ENCODE data around the gene OR10H3. TPM values are rescaled to one million over a fixed set of nuclear protein-coding genes. Genes with fewer than 3 reads are reported as not detected.

OR10H3 gene
- total RNA-seq, 1 donor from 2014 or later, result not detected

GRCh38 chr19:15721268-15721667, 16.5 kb upstream of the OR10H3 start:
- TF ChIP-seq CTCF (IDR thresholded peaks at IDR 0.05), result no peak
- TF ChIP-seq EZH2 (IDR thresholded peaks at IDR 0.05), result no peak
- no peak overlapping the region for H3K27ac Mint-ChIP-seq
- Histone ChIP-seq H3K36me3 (no peaks in the 10 kb centered on the region), H3F3A (ENCODE audit: low read depth) (no peaks in the 10 kb centered on the region), H3K79me2 (ENCODE audit: low read depth) (no peaks in the 10 kb centered on the region), H3K4me1 (no peaks in the 10 kb centered on the region), H3K4me2 (no peak overlapping the region), H3K9me3 (ENCODE audit: low read depth) (peaks cover 8% of the 10 kb centered on the region), H3K27ac (no peak overlapping the region), H2AFZ (replicated peaks) (no peak overlapping the region), H4K20me1 (ENCODE audit: low read depth) (no peaks in the 10 kb centered on the region), H3K9ac (no peak overlapping the region), H3K4me3 (no peak overlapping the region), H3K27me3 (no peaks in the 10 kb centered on the region)
- H3K4me1 Mint-ChIP-seq, result no peaks in the 10 kb centered on the region
- H3K4me3 Mint-ChIP-seq, result no peak overlapping the region
- H3K36me3 Mint-ChIP-seq, result no peaks in the 10 kb centered on the region
- DNase-seq (ENCODE audit: low spot score), result no peak
- H3K27me3 Mint-ChIP-seq (ENCODE audit: insufficient read depth, low read depth), result peaks cover 6% of the 10 kb centered on the region
- H3K9me3 Mint-ChIP-seq, result peaks cover 30% of the 10 kb centered on the region

GRCh38 chr19:15722956-15723355, 14.8 kb upstream of the OR10H3 start:
- H3K79me2 ChIP-seq (ENCODE audit: low read depth), result no peaks in the 10 kb centered on the region
- H3F3A ChIP-seq (ENCODE audit: low read depth), result no peaks in the 10 kb centered on the region
- no peaks in the 10 kb centered on the region for H3K36me3 Mint-ChIP-seq
- peaks cover 4% of the 10 kb centered on the region for H3K27me3 Mint-ChIP-seq (ENCODE audit: insufficient read depth, low read depth)
- no peak overlapping the region for H3K27ac Mint-ChIP-seq
- TF ChIP-seq CTCF (IDR thresholded peaks at IDR 0.05), result no peak
- TF ChIP-seq EZH2 (IDR thresholded peaks at IDR 0.05), result no peak
- TF ChIP-seq EZH2phosphoT487 (IDR thresholded peaks at IDR 0.05), result no peak
- H3K27me3 ChIP-seq, result no peaks in the 10 kb centered on the region
- no peak overlapping the region for H3K4me2 ChIP-seq
- DNase-seq (ENCODE audit: low spot score), result no peak
- H2AFZ ChIP-seq (replicated peaks), result no peak overlapping the region
- H3K9ac ChIP-seq, result no peak overlapping the region
- no peak overlapping the region for H3K4me3 Mint-ChIP-seq
- peaks cover 35% of the 10 kb centered on the region for H3K9me3 Mint-ChIP-seq
- no peaks in the 10 kb centered on the region for H3K4me1 Mint-ChIP-seq
- H3K27ac ChIP-seq, result no peak overlapping the region
- H3K36me3 ChIP-seq, result no peaks in the 10 kb centered on the region
- no peak overlapping the region for H3K4me3 ChIP-seq
- H4K20me1 ChIP-seq (ENCODE audit: low read depth), result no peaks in the 10 kb centered on the region
- H3K9me3 ChIP-seq (ENCODE audit: low read depth), result peaks cover 8% of the 10 kb centered on the region
- no peaks in the 10 kb centered on the region for H3K4me1 ChIP-seq

- Mint-ChIP-seq H3K9me3 (peaks cover 40% of the 10 kb centered on the region), H3K27me3 (ENCODE audit: insufficient read depth, low read depth) (peaks cover 3% of the 10 kb centered on the region), H3K27ac (no peak within 1 kb of the TSS), H3K4me3 (no peak within 1 kb of the TSS), H3K4me1 (no peaks in the 10 kb centered on the region), H3K36me3 (no peaks in the 10 kb centered on the region)
- H2AFZ ChIP-seq (replicated peaks), result no peak within 1 kb of the TSS
- TF ChIP-seq EZH2 (IDR thresholded peaks at IDR 0.05) (no peak), EZH2phosphoT487 (IDR thresholded peaks at IDR 0.05) (no peak), CTCF (IDR thresholded peaks at IDR 0.05) (no peak)
- no peaks in the 10 kb centered on the region for H3F3A ChIP-seq (ENCODE audit: low read depth)
- H3K4me1 ChIP-seq, result no peaks in the 10 kb centered on the region
- no peak within 1 kb of the TSS for H3K9ac ChIP-seq
- H3K27ac ChIP-seq, result no peak within 1 kb of the TSS
- no peaks in the 10 kb centered on the region for H4K20me1 ChIP-seq (ENCODE audit: low read depth)
- H3K27me3 ChIP-seq, result no peaks in the 10 kb centered on the region
- no peaks in the 10 kb centered on the region for H3K9me3 ChIP-seq (ENCODE audit: low read depth)
- no peaks in the 10 kb centered on the region for H3K79me2 ChIP-seq (ENCODE audit: low read depth)
- no peak within 1 kb of the TSS for H3K4me3 ChIP-seq
- no peak for DNase-seq (ENCODE audit: low spot score)
- H3K36me3 ChIP-seq, result no peaks in the 10 kb centered on the region
- no peak within 1 kb of the TSS for H3K4me2 ChIP-seq
These were observed 10.1 kb upstream of the OR10H3 start, which contains the start of gene OR10H2 for GRCh38 chr19:15727724-15728123. Gene OR10H2 (plus strand): TSS chr19:15728024. CDS start chr19:15728044, 20 bp downstream.
